Transverse colon (tissue), 3 donors: ENCODE data around the gene SPRR2F.

Source experiments
- CTCF ChIP-seq, 5 experiments: fragments of 200-600 bp in 3 of 5; fragments of 450-650 bp in 2 of 5; sonication (generic) in 3 of 5; IDR thresholded peaks; 1 replicate in 2 of 5; 2 replicates in 3 of 5; pipeline ENCODE4 v1.5.1; 2016 to 2017; ENCODE audit warnings: antibody characterized with exemption in 5 of 5, inconsistent platforms in 3 of 5, mild to moderate bottlenecking in 2 of 5, moderate library complexity in 1 of 5
- POLR2A ChIP-seq: fragments of 450-650 bp; IDR thresholded peaks from one replicate; pipeline ENCODE4 v1.6.1; 2016; ENCODE audit warnings: antibody characterized with exemption, mild to moderate bottlenecking, moderate library complexity

- no peak for TF ChIP-seq CTCF (IDR thresholded peaks at IDR 0.05)
- TF ChIP-seq POLR2A: no peak
Measured at GRCh38 chr1:153099461-153100045, 13.8 kb downstream of the SPRR2F start.
